Right renal cortex interstitium (tissue), 3 donors: ENCODE measurements around the gene SLC30A2. TPM values are rescaled to one million over a fixed set of nuclear protein-coding genes. Genes with fewer than 3 reads are reported as not detected.
"Not testable (repeated sequence)": the region's sequence is repeated elsewhere in the genome, so short reads cannot be mapped to it uniquely, and the experiment has no call there.

Experiments used
- DNase-seq, 3 donors: peaks; one replicate each; pipeline ENCODE4 v3.0.0-alpha.2; 2013; ENCODE audit warnings: low read depth in 3 of 3, low spot score in 2 of 3
- polyA plus RNA-seq, 3 donors: library from polyadenylated mRNA; unstranded; fragments of 120-200 nt; gene quantifications; one replicate each; pipeline ENCODE4 v1.2.1, GENCODE V29; 2013; ENCODE audit not compliant: insufficient read length in 3 of 3

Gene SLC30A2, protein sequence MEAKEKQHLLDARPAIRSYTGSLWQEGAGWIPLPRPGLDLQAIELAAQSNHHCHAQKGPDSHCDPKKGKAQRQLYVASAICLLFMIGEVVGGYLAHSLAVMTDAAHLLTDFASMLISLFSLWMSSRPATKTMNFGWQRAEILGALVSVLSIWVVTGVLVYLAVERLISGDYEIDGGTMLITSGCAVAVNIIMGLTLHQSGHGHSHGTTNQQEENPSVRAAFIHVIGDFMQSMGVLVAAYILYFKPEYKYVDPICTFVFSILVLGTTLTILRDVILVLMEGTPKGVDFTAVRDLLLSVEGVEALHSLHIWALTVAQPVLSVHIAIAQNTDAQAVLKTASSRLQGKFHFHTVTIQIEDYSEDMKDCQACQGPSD
- 1 to 10 TPM; 2.8 to 4.9 (median 4.2) TPM for polyA plus RNA-seq

DNA sequence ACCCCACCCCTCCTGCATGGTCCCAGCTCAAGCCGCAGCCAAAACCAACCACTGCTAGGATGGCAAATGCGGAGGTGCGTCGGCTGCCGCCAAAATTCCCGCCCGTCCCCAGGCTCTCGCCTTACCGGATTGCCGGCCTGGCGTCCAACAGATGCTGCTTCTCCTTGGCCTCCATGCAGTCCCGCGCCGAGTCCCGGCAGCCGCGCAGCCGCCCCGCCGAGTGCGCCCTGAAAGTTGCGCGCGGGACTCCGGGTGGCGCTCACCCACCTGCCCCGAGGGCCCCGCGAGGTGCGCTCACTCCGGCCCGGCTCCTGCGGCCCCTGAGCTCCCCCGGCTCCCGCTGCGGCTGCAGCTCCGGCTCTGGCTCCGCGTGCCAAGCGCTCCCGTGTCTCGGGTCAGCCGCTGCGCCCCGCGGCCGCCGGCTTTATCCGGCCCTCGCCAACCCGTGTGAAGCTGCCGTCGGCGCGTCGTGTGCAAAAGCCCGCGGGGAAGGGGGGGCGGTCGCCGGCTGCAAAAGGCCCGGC, at the start of gene SLC30A2:
SLC30A2 (minus strand) TSS at position 397 of the 524 bp plus-strand sequence; CDS start at position 175, 222 bp downstream.
- DNase-seq, result no peak

GRCh38 chr1:26094677-26095383, 48.9 kb upstream of the SLC30A2 start:
- DNase-seq, result no peak

- no peak for DNase-seq
These were observed 48.3 kb upstream of the SLC30A2 start for GRCh38 chr1:26094076-26094669.

- not testable (repeated sequence) for DNase-seq
These were observed 47.7 kb upstream of the SLC30A2 start for GRCh38 chr1:26093569-26093968.

- DNase-seq, result no peak
These were observed 46.5 kb upstream of the SLC30A2 start for GRCh38 chr1:26092422-26092821.

DNA sequence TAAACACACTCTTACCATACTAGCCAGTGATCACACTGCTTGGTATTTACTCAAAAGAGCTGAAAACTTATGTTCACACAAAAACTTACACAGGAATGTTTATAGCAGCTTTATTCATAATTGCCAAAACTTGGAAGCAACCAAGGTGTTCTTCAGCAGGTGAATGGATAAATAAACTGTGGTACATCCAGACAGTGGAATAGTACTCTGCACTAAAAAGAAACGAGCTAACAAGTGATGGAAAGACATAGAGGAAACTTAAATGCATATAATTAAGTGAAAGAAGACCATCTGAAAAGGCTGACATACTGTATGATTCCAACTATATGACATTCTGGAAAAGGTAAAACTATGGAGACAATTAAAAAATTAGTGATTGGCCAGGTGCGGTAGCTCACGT, 45.0 kb upstream of the SLC30A2 start:
- no peak for DNase-seq

- no peak for DNase-seq
These were observed 43.2 kb upstream of the SLC30A2 start for GRCh38 chr1:26089125-26089524.

GRCh38 chr1:26084844-26085243, 38.9 kb upstream of the SLC30A2 start:
- no peak for DNase-seq

DNA sequence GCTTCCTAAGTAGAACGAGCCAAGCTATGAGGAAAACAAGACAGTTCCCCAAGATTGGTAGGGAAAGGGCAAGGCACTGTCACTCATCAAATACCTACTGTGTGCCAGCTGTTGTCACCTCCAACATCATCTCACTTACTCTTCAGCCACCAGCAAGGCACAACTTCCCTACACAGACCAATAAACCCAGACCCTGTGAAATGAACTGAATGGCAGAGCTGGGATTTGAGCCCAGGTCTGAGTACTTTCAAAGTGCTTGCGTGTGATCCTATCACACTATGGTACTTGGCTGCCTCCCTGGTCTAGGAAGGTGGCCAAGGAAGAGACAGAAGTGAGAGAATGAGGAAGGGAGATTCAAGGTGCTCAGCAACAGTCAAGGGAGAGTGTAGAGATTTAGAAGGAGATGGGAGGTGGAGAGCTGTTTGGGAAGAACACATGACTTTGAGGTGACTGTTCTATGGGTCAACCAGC, 38.2 kb upstream of the SLC30A2 start:
- DNase-seq, result no peak

DNA sequence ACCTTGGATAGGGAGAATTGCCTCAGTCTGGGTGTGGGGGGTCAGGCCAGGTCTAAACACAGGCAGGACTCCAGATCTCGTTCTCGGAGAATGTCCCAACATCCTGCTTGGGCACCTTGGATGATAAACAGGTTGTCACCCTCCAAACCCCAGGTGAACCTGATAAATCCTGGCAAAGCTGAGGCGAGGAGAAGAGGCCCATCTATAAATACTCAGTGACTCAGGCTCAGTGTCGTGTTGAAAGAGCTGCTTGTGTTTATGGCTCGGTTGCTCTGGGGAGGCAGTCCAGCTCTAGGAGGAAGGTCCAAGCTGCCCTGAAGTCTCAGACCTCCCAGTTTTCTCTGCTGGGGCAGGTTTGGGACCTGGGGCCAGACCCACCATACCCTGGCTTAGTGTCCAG, 37.3 kb upstream of the SLC30A2 start:
- no peak for DNase-seq

GRCh38 chr1:26082020-26082350, 36.1 kb upstream of the SLC30A2 start:
- no peak for DNase-seq

GRCh38 chr1:26081267-26082019, 35.5 kb upstream of the SLC30A2 start:
- DNase-seq, result no peak

- no peak for DNase-seq
These were observed 34.3 kb upstream of the SLC30A2 start for GRCh38 chr1:26079960-26080814.

GRCh38 chr1:26079178-26079563, 33.3 kb upstream of the SLC30A2 start:
- DNase-seq, result no peak

DNA sequence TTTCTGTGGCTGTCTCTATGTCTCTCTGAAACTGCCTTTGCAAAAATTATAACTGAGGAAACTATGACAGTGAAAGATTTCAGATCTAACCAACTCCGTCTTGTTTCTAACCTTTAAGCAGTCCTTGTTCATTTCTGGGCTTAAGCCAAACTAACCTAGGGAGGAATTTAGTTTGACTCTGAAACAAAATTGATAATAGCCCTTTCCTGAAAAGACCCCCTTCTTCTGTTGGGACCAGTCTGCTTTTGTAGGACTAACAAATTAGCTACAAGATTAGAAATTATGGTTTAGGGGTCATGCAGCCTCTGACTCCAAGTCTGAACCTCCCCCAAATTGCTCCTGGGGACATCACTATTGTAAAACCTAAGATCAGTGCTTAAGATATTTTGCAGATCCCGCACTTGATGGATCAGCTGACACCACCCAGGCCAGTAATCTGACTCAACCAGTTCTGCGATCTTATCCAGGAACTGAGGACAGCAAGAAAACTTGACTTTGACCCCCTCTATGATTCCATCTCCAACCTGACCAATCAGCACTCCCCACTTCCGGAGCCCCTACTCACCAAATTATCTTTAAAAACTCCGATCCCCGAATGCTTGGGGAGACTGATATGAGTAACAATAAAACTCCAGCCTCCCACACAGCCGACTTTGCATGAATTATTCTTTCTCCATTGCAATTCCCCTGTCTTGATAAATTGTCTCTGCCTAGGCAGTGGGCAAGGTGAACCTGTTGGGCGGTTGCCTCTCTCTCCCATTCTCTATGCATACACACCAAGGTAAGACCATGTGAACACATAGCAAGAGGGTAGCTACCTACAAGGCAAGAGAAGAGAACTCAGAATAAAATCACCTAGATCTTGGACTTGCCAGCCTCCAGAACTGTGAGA, 32.6 kb upstream of the SLC30A2 start:
- DNase-seq, result no peak

GRCh38 chr1:26077524-26077923, 31.6 kb upstream of the SLC30A2 start:
- no peak for DNase-seq

DNA sequence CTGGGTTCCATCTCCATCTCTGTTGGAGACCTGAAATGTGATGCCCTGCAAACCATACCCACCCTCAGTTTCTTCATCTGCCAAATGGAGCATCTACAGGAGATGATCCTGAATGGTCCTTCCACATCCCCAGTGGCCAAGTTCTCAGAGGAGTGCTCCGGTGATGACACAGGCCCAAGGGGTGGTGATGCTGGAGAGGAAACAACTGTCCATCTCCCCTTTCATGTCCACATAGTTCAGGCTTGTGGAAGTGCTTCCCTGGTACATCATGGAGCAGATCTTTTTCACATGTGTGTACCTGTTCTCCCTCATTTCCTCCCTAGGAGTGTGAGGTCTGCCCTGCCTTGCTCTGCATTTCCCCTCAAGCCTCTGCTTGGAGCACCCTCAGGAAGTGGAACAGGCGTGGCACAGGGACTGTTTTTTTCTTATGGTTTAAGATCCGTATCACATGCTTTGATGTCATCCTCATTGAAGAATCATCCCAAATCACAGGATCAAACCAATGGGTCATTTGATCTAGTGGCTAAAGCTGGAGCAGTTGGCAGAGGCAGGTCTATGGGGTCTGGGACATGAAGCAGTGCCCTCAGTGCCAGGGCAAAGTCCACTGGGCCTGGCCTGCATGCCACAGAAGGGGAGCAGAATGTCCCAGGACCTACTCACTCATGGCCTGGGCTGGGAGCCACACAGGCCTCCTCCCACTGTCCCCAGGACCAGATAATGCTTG, 29.7 kb upstream of the SLC30A2 start:
- DNase-seq, result no peak

DNA sequence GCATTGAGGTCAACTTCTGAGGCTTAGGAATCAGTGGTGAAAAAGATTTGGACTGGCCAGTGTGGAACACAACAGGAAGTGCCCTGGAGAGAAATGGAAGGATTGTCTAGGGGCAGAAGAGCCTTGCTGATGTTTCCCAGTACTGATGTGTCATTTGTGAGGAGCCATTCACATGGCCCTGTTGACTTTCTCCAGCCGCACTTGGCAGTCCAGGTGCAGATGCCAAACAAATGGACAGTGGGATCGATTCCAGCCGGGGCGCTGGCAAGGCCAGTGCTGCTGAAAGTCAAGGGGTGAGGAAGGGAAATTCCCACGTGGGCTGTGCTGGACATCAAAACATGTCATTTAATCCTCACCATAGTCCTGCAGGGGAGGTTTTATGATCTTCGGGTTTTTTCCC, 26.4 kb upstream of the SLC30A2 start:
- no peak for DNase-seq
